ENCODE results near the gene BMPR1A. TPM values are rescaled to one million over a fixed set of nuclear protein-coding genes. Genes with fewer than 3 reads are reported as not detected.

The BMPR1A gene
- total RNA-seq, 1 experiment from 2014 or later, result 94.3 TPM

DNA sequence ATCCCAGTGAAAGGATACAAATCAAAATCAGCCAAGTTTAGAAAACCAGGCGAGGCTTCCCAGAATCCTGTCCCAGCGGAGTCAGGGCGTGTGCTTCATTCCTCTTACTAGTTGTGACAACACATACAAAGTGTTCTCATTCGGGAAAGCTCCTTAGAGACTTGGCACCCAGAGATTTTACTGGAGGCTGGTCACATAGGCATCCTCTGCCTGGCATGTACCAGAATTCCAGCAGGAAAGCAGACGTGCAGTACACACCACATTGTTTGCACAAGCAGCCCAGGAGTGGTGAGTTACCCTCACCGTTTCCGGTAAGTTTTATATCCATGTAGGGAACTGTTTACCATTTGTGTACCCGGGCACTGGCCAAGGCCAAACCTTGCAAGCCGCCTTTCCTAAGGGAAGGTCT lies 166.1 kb downstream of the BMPR1A start:
- H3K4me1 ChIP-seq (ENCODE audit: control insufficient read depth, insufficient read depth, low read length), result no peaks in the 10 kb centered on the region
- in situ Hi-C loops (cut with HindIII; ENCODE audit: low pct_unique_long_range_greater_than_20kb, low sequenced_read_pairs), result no loop called here
- POLR2A ChIA-PET, result no interaction called here

DNA sequence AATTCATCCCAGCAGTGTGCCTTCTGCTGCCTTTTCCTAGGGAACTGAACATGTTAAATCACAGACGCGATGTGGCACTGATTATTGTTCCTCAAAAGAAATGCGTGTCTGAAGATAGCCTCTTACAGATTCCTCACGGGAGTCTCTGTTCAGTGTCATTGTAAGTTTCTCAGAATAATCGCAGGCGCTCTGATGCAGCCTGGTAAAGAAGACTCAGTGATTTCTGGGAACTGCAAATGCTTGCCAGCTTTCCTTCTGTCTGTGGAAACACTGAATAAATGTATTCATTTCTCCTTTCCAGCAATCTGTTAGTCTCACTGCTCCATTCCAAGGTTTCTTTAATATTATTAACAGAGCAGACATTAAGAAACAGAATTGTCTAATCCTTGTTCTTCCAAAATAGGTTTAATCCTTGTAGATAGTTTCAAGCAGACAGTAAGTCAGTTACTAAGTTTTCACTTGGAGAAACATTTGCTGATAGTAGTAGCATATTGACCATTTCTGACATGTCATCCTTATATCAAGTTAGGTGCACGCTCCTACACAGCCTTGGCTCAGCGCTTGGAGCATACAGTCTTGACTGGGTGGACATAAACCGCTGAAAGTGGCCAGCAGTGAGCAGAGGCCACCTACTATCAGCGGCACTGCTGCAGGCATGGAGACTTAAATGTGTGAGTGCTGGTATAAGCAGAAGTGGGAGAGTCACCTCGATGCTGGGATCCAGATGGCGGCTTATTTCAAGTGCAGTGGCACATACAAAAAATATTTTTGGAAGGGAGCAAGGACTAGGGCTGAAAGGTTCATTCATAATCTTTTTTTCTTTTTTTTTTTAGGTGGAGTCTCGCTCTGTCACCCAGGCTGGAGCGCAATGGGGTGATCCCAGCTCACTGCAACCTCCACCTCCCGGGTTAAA lies 173.3 kb downstream of the BMPR1A start:
- in situ Hi-C loops (cut with HindIII; ENCODE audit: low pct_unique_long_range_greater_than_20kb, low sequenced_read_pairs), result no loop called here
- TF ChIP-seq, protein P1, sequence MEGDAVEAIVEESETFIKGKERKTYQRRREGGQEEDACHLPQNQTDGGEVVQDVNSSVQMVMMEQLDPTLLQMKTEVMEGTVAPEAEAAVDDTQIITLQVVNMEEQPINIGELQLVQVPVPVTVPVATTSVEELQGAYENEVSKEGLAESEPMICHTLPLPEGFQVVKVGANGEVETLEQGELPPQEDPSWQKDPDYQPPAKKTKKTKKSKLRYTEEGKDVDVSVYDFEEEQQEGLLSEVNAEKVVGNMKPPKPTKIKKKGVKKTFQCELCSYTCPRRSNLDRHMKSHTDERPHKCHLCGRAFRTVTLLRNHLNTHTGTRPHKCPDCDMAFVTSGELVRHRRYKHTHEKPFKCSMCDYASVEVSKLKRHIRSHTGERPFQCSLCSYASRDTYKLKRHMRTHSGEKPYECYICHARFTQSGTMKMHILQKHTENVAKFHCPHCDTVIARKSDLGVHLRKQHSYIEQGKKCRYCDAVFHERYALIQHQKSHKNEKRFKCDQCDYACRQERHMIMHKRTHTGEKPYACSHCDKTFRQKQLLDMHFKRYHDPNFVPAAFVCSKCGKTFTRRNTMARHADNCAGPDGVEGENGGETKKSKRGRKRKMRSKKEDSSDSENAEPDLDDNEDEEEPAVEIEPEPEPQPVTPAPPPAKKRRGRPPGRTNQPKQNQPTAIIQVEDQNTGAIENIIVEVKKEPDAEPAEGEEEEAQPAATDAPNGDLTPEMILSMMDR (IDR thresholded peaks at IDR 0.05), result no peak
- no peak for TF ChIP-seq TCF7L2 (IDR thresholded peaks at IDR 0.05; ENCODE audit: low read depth, low read length)
- no peaks in the 10 kb centered on the region for H3K27me3 ChIP-seq (ENCODE audit: control insufficient read depth, insufficient read depth, low read length)
- no peaks in the 10 kb centered on the region for H3K9me3 ChIP-seq (ENCODE audit: control insufficient read depth, insufficient read depth, low read depth, low read length)
- ChIA-PET CTCF (interaction anchor here (0.5 kb wide), 1 partner anchor 19 kb away, joined by 4 read pairs; no protein-coding TSS in a partner anchor), POLR2A (no interaction called here)
- intact Hi-C loops (cut with micrococcal nuclease; ENCODE audit: unreplicated experiment), result no loop called here
- ATAC-seq (no peak), DNase-seq (ENCODE audit: low read depth, low spot score) (no peak)
- no peak overlapping the region for H3K27ac ChIP-seq (ENCODE audit: low read length)
- BruUV-seq (replicated peaks), result no TSS peak
- no peaks in the 10 kb centered on the region for H3K4me1 ChIP-seq (ENCODE audit: control insufficient read depth, insufficient read depth, low read length)
- peaks cover 2% of the 10 kb centered on the region; the same call in 1 of the 2 replicates for H3K36me3 ChIP-seq (ENCODE audit: control insufficient read depth, insufficient read depth, low read length)
- H3K4me3 ChIP-seq (ENCODE audit: low read depth in 2 of 2, low read length in 2 of 2), result no peak overlapping the region

More for the DNA sequence above, 166.1 kb downstream of the BMPR1A start:
- ATAC-seq, result no peak
- no peak overlapping the region for H3K27ac ChIP-seq (ENCODE audit: low read length)
- DNase-seq (ENCODE audit: low read depth, low spot score), result no peak
- H3K9me3 ChIP-seq (ENCODE audit: control insufficient read depth, insufficient read depth, low read depth, low read length), result no peaks in the 10 kb centered on the region
- H3K27me3 ChIP-seq (ENCODE audit: control insufficient read depth, insufficient read depth, low read length), result no peaks in the 10 kb centered on the region
- BruUV-seq (replicated peaks), result no TSS peak
- TF ChIP-seq SIN3A (IDR thresholded peaks at IDR 0.05; ENCODE audit: borderline replicate concordance, insufficient read depth, low read depth, low read length) (no peak), POLR2AphosphoS5 (IDR thresholded peaks at IDR 0.05; ENCODE audit: low read depth, low read length) (no peak), TCF7L2 (IDR thresholded peaks at IDR 0.05; ENCODE audit: low read depth, low read length) (no peak)
- TF ChIP-seq, protein P2, sequence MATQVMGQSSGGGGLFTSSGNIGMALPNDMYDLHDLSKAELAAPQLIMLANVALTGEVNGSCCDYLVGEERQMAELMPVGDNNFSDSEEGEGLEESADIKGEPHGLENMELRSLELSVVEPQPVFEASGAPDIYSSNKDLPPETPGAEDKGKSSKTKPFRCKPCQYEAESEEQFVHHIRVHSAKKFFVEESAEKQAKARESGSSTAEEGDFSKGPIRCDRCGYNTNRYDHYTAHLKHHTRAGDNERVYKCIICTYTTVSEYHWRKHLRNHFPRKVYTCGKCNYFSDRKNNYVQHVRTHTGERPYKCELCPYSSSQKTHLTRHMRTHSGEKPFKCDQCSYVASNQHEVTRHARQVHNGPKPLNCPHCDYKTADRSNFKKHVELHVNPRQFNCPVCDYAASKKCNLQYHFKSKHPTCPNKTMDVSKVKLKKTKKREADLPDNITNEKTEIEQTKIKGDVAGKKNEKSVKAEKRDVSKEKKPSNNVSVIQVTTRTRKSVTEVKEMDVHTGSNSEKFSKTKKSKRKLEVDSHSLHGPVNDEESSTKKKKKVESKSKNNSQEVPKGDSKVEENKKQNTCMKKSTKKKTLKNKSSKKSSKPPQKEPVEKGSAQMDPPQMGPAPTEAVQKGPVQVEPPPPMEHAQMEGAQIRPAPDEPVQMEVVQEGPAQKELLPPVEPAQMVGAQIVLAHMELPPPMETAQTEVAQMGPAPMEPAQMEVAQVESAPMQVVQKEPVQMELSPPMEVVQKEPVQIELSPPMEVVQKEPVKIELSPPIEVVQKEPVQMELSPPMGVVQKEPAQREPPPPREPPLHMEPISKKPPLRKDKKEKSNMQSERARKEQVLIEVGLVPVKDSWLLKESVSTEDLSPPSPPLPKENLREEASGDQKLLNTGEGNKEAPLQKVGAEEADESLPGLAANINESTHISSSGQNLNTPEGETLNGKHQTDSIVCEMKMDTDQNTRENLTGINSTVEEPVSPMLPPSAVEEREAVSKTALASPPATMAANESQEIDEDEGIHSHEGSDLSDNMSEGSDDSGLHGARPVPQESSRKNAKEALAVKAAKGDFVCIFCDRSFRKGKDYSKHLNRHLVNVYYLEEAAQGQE (IDR thresholded peaks at IDR 0.05; ENCODE audit: insufficient read depth in 1 of 2, low read depth in 2 of 2, low read length in 1 of 2), result no peak
- TF ChIP-seq, protein P1 (IDR thresholded peaks at IDR 0.05), result no peak
- peaks cover 9% of the 10 kb centered on the region for H3K36me3 ChIP-seq (ENCODE audit: control insufficient read depth, insufficient read depth, low read length)
- intact Hi-C loops (cut with micrococcal nuclease; ENCODE audit: unreplicated experiment), result no loop called here
- CTCF ChIA-PET, result no interaction called here
- H3K4me3 ChIP-seq (ENCODE audit: low read depth in 2 of 2, low read length in 2 of 2), result no peak overlapping the region

Data from Panc1 (cell line).